ENCODE data around the gene PNKD.

The PNKD gene

GRCh38 chr2:218315397-218315796 is 45.1 kb downstream of the PNKD start:
- DNase-seq (ENCODE audit: low read depth, low spot score), result no peak

GRCh38 chr2:218317303-218317630 is 46.9 kb downstream of the PNKD start:
- no peak for DNase-seq (ENCODE audit: low read depth, low spot score)

GRCh38 chr2:218317835-218318234 is 47.5 kb downstream of the PNKD start:
- no peak for DNase-seq (ENCODE audit: low read depth, low spot score)

- DNase-seq (ENCODE audit: low read depth, low spot score), result no peak
Measured at GRCh38 chr2:218318241-218318640, 47.9 kb downstream of the PNKD start.

GRCh38 chr2:218319813-218320365 is 49.6 kb downstream of the PNKD start:
- no peak for DNase-seq (ENCODE audit: low read depth, low spot score)

GRCh38 chr2:218320704-218321336 is 50.5 kb downstream of the PNKD start:
- no peak for DNase-seq (ENCODE audit: low read depth, low spot score)

- no peak for DNase-seq (ENCODE audit: low read depth, low spot score)
Measured at GRCh38 chr2:218322768-218323525, 52.6 kb downstream of the PNKD start.

- DNase-seq (ENCODE audit: low read depth, low spot score), result no peak
Measured at GRCh38 chr2:218323526-218324472, 53.5 kb downstream of the PNKD start.

GRCh38 chr2:218325566-218326160 is 55.3 kb downstream of the PNKD start:
- DNase-seq (ENCODE audit: low read depth, low spot score), result no peak

GRCh38 chr2:218326315-218326714 is 56.0 kb downstream of the PNKD start:
- DNase-seq (ENCODE audit: low read depth, low spot score), result no peak

GRCh38 chr2:218327451-218328210 is 57.3 kb downstream of the PNKD start:
- no peak for DNase-seq (ENCODE audit: low read depth, low spot score)

GRCh38 chr2:218328294-218328693 is 58.0 kb downstream of the PNKD start:
- DNase-seq (ENCODE audit: low read depth, low spot score), result no peak

GRCh38 chr2:218329027-218329825 is 58.9 kb downstream of the PNKD start:
- no peak for DNase-seq (ENCODE audit: low read depth, low spot score)

GRCh38 chr2:218329826-218330593 is 59.7 kb downstream of the PNKD start:
- DNase-seq (ENCODE audit: low read depth, low spot score), result no peak

- DNase-seq (ENCODE audit: low read depth, low spot score), result no peak
Measured at GRCh38 chr2:218331745-218332144, 61.4 kb downstream of the PNKD start.

GRCh38 chr2:218332288-218332687 is 62.0 kb downstream of the PNKD start:
- DNase-seq (ENCODE audit: low read depth, low spot score), result no peak

GRCh38 chr2:218332920-218333645 is 62.8 kb downstream of the PNKD start:
- DNase-seq (ENCODE audit: low read depth, low spot score), result no peak

- no peak for DNase-seq (ENCODE audit: low read depth, low spot score)
Measured at GRCh38 chr2:218334531-218334930, 64.2 kb downstream of the PNKD start.

- no peak for DNase-seq (ENCODE audit: low read depth, low spot score)
Measured at GRCh38 chr2:218340656-218341055, 70.3 kb downstream of the PNKD start.

Measured in activated CD4-positive, CD25-positive, alpha-beta regulatory T cell treated with anti-CD3 and anti-CD28 coated beads, Interleukin-2, amount 50 U/mL, for 16 hours (primary cell).